GM15510 (cell line): Measurements from ENCODE around the gene CHD6.

ENCODE experiments used
- POLR2A ChIP-seq: IDR thresholded peaks from 3 replicates; pipeline ENCODE4 v1.6.1; 2011; ENCODE audit warnings: borderline replicate concordance; ENCODE audit not compliant: insufficient read length; ENCODE audit errors: extremely low read depth

Gene CHD6

DNA sequence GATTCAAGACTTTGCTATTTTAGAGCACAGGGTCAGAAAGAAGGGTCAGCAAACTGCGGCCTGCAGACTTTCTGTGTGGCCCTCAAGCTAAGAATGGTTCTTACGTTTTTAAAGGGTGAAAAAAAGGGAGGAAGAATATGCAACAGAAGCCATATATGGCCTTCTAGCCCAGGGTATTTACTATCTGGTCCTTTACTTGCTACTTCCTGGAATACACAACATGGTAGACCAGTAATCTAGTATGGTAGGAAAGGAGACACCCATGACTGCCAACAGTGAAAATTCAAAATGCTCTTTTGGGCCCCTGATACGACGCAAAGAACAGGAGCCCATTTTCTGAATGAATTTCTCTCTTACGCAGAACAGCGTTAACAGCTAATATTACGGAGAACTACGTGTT is 191.2 kb downstream of the CHD6 start:
- no peak for TF ChIP-seq POLR2A

DNA sequence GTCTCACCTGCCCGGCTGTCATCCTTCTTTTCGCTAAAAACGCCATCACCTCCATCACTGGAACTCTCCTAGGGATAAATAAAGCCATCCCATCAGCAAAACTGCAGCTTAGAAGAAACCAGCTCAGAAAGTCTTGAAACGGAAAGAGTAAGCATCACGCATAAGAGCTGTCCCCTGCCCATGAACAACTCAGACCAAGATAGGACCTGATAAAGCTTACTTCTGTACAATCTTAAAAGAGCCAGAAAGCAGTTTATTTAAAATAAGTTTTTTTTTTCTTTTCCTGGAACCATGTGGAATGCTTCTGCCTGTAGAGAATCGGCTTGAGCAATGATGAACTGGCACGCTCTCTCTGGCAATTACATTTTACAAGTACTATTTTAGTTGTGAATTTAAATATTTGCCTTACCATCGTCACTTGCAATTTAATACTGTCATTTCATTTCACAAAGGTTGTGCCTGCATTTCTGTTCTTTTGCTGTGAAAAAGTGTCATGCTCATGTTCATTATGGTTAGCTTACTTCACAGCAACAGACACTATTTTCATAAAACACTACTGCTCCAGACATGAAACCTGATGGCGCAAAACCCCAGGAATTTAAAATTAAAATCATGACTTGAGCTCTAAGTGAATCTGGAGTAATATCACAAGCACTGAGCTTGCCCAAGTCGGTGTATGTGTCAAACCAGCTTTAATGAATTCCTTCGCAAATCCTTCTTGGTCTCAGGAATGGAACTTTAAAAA is 191.9 kb downstream of the CHD6 start:
- TF ChIP-seq POLR2A, result no peak

DNA sequence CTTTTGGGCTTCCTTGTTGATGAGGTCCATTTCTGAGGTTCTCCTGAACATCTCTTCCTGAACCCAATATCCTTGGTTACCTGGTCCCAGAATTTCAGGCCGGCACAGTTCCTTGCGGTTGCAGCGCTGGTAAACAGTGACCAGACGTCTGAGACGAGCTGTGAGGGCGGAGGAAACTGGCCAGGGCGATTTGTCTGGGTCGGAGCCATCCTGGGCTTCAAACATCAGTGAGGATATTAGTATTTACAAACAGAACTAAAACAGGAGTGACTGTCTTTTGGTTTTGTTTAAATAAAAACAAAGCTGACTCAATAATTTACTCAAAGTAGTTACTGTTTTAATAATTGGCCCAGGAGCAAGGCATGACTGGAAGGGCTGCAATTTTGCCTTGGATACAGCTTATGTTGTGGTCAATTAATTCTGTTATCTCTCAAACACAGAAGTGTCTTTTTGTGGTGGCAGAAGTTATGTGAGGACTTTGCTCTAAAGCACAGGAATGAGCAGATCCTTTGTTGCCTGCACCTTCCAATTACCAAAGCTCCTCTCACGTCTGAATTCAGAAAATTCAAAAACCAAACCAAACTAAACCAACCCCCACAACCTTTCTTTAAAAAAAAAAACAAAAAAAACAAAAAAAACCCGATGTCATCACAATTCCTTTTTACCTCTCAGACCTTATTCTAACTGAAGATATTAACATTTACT is 192.8 kb downstream of the CHD6 start:
- TF ChIP-seq POLR2A, result no peak

DNA sequence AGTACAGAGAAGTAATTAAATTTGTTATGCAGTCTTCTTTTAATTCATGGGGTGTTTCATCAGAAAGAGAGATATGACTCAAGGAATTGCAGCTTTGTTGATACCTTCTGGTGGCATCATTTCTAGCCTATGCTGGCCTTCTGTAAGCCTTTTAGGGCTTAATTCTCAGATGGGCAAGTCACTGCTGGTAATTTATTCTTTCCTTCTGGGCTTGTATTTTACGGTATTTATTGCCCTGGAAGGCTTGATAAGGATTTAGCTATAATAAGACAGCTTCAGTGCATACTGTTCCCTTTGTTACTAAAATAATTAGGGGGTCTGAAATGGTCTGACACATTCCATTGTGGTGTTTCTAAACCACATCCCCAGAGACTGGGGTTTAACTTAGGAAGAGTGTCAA is 193.6 kb downstream of the CHD6 start:
- no peak for TF ChIP-seq POLR2A

DNA sequence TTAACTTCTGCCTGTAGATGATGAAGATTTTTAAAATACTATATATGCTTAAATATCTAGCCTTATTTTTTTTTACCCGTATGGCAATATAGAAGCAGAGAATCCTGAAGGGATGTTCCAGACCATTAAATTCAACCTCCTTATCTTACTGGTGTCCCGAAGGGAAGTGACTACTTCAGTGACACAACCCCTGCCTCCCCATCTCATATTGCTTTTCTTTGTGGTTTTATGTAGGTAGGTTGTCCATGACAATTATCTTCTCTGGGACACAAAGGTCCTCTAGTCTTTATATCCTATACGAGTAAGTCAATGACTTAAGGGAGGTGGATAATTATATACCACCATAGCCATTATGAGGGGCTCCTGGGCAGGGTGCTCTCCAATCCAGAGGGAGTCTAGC is 194.2 kb downstream of the CHD6 start:
- TF ChIP-seq POLR2A, result no peak

DNA sequence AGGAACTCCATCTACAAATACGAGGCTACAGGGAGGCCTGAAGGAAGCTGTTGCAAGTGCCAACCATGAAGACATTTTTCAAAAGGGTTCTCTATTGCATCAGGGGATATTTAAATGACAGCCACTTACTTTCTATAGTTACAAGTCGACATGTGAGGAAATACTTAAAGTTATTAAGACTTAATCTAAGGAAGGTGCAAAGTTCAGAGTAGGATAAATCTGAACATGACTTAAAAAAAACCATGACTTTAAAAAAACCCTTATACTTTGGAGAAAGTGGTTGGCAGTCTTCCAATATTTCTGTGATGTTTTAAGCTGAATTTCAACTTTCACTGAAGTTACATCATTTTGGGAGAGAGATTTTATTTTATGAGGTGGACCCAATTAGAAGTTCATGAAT is 195.2 kb downstream of the CHD6 start:
- TF ChIP-seq POLR2A, result no peak

DNA sequence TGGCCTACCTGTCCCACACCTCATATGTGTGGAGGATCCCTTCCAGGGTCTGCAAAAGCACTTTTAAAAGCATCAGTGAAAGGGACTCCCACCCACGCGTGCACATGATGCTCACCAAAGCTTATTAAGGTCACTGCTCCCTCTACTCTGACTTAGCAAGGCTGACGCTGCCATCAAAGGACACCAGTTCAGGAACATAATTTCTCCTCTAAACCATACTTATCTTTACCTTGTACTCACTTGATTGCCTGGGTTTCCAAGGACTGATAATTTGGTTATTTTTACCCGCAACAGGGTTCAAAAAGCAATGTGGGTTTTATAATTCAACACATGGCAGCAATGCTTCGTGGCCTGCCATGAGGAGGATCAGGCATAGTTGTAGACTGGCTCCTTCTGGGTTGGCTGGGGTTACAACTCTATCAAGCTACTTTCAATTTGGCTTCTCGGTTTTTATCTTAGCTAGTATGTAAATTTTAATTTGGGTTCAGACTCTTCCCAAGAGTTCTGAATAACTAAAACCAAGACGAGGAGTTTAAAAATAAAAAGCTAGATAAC is 199.4 kb downstream of the CHD6 start:
- no peak for TF ChIP-seq POLR2A

DNA sequence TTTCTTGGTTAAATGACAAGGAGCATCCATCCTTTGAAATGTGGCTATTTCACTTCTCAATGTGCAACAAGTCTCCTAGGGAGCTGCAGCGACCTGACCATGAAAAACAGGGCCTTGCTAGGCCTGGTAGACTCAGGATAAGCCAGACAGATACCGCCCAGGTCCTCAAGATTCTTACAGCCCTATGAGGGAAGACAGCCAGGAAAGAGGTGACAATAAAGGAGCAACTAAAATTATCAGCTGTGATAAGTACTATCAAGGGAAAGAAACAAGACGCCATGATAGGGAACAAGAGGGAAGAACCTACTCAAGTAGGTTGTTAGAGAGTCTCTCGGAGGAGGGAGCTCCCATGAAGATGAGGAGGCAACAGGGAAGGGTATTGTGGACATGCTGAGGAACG is 200.1 kb downstream of the CHD6 start:
- no peak for TF ChIP-seq POLR2A

DNA sequence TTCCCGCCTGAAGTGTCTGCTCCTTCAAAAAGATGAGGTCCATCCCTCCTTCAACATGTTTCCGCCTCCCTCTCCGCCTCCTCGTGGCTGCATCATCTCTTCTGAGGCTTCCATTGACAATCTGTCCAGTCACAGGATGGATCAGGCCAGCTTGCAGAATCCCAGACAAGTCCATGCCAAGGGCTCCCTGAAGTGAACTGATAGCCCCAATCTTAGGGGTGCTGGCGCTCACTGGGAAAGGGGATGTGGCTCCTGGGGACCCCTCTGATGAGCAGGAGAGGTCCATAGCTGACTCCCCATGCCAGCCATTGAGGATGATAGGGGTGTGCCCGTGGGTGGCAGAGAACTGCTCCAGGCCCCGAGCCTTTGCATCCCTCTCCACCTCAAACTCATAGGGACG is 203.0 kb downstream of the CHD6 start:
- no peak for TF ChIP-seq POLR2A

DNA sequence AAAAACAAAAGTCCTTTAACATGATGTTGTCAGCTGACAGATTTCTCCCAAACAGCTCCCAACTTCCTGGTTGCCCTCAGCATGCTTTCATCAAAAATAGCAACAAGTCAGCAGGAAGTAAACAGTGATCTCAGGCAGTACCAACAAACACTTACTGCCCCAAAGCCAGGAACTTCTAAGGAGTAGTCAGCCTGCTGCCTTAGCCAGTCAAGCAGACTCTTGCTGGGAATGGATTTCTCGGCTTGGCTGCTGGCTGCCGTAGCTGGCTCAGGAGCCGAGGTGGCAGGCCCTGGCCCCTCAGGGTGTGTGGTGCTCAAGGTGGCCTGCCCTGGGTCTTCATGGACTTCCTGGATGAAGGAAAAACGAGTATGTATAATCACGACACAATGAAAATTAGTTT is 205.0 kb downstream of the CHD6 start:
- no peak for TF ChIP-seq POLR2A

DNA sequence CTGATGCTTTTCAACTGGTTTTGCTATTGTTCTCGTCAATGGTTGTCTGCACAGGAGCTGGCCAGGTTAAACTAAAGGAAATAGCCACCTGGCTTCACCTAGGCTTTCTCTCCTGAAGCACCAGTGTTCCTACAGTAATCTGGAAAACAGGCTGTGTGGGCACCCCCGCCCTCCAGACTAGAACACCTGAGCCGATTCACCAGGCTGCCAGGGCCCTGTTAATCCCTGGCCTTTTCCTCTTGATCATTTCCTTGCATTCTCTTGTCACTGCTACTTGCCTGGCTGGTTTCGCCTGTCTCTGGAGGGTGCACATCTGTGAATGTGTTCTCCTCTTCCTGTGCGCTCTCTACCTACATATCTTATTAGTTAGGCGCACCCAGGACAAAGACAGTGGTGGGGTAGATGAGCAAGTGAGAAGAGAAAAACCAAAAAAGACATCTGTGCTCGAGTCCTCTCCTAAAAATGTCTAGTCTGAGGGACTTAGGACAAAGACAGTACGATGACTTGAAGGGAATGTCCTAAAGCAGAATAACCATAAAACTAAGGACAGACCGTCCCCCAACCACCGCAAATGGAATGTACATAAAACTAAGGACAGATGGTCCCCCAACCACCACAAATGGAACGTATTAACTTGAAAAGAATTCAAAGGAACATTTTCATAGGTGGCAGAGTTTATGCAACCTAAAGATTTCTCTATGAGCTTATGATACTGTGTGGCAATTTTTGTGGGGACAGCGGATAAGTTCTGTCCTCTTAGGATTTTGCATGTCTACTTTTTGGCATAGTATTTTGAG is 205.7 kb downstream of the CHD6 start:
- no peak for TF ChIP-seq POLR2A

DNA sequence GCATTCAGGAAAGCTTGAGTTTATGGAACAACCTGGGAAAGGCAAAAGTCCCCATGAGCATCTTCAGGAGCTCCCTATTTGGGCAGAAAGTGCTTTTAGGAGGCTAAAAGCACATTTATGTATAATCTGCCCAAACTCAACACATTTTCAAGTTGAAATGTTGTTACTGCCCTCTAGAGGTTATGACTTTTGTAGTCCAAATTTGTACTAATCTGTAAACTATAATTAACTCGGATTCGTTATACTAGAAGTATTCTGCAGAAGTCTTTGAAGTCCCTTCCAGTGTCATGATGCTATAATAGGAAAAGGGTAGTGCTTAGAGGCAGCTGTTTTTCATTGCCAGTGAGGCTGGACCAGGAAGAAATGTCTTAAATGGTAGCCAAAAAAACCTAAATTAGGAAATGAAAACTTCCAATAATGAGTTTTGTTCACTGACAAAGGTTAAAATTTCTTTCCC is 206.8 kb downstream of the CHD6 start:
- no peak for TF ChIP-seq POLR2A

DNA sequence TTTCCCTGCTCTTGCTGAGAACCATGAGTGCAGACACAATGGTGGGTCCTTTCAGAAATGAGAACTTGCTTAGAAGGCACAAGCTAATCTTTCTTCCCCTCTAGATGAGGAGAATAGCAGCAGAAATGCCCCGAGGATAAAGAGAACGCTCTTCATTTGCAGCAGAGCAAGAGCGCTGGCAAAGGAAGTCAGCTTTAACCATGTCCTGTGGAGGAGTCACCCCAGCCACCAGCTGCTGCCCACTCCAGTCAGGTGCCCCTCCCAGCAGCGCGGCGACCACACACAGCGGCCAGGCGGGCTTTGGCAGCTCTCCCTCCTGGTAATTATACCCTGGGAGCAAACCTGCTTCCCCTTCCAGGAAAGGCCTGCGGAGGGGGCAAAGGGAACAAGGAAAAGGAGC is 209.2 kb downstream of the CHD6 start:
- TF ChIP-seq POLR2A, result no peak

DNA sequence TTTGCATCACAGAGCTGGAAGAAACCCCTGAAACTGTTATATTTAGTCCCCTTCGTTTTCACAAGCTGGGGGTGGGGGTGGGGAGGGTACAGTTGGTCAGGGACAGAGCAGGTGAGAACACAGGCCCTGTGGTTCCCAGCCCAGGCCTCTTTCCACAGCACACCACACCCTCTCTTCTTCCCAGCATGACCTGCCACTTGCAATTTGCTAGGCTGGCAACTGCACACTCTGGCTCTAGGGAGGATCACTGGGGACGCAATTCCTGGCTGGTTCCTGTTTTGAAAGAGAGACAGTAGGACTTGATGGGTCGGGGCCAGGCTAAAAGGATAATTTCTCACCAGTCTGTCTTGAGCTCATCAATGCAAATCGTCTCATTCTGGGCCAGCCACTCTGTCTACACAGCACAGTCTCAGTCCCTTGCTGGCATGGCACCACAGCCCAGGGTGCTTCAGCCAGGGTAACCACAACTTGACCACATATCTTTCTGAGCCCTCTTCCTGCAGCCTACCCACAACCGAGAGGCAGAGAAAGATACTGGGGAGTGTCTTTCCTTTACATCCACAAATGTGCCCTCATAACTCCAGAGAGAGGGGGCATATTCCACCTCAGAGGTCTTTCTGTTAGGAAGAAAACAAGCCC is 209.9 kb downstream of the CHD6 start:
- no peak for TF ChIP-seq POLR2A

DNA sequence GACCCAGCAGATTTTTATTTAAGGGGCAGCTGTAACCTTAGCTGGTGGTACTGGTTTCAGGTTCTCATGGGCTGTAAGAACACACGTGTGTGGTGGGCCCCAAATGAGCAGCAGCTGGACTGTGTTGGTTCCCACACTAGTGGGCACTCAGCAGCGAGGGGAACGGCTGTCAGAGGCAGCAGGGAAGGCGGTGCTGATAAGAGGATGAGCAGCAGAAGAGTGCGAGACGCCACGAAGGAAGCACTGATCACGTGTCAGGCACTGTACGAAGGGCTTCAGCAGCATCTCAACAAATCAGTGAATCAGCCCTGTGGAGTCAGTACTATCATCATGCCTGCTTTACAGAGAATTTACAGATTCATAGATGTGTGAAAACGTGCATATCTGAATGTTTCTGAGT is 210.6 kb downstream of the CHD6 start:
- no peak for TF ChIP-seq POLR2A
